Transverse colon (tissue), 4 donors: ENCODE data around the gene ZNF664. TPM values are rescaled to one million over a fixed set of nuclear protein-coding genes. Genes with fewer than 3 reads are reported as not detected.

Source experiments
- DNase-seq: peaks from one replicate; pipeline ENCODE4 v3.0.0-alpha.2; 2019
- H3K27ac ChIP-seq, 4 donors: fragments of 200-600 bp; sonication (generic); 2 replicates each; pipeline ENCODE4 v1.5.1; 2016 to 2018; ENCODE audit warnings: inconsistent platforms in 4 of 4
- H3K27me3 ChIP-seq: fragments of 200-600 bp; sonication (generic); 2 replicates; pipeline ENCODE4 v1.5.1; 2017; ENCODE audit warnings: inconsistent platforms
- H3K36me3 ChIP-seq, 4 donors: fragments of 200-600 bp; sonication (generic); 2 replicates each; pipeline ENCODE4 v1.5.1; 2017 to 2019; ENCODE audit warnings: inconsistent platforms in 4 of 4
- H3K4me1 ChIP-seq, 4 donors: fragments of 200-600 bp; sonication (generic); 2 replicates each; pipeline ENCODE4 v1.5.1; 2017 to 2020; ENCODE audit warnings: inconsistent platforms in 4 of 4
- H3K4me3 ChIP-seq, 4 donors: fragments of 200-600 bp; sonication (generic); 1 replicate in 1 of 4; 2 replicates in 3 of 4; pipeline versions ENCODE4 v1.5.1 to v1.6.1; 2017 to 2019; ENCODE audit warnings: inconsistent platforms in 4 of 4
- H3K9me3 ChIP-seq, 2 donors: fragments of 200-600 bp; sonication (generic); 2 replicates each; pipeline ENCODE4 v1.5.1; 2017 to 2019; ENCODE audit warnings: inconsistent platforms in 2 of 2
- EP300 ChIP-seq: sonication (generic); formaldehyde crosslinking; IDR thresholded peaks from one replicate; pipeline ENCODE4 v1.6.1; 2017; ENCODE audit warnings: antibody characterized with exemption, low read depth
- POLR2A ChIP-seq: fragments of 450-650 bp; IDR thresholded peaks from one replicate; pipeline ENCODE4 v1.6.1; 2016; ENCODE audit warnings: antibody characterized with exemption, mild to moderate bottlenecking, moderate library complexity
- POLR2AphosphoS5 ChIP-seq, 3 donors: sonication (generic); formaldehyde crosslinking; IDR thresholded peaks; one replicate each; pipeline ENCODE4 v1.6.1; 2016; ENCODE audit warnings: antibody characterized with exemption in 3 of 3
- WGBS, 2 donors: methylation state at CpG; one replicate each; pipeline ENCODE4 v1.1.5; 2018; ENCODE audit warnings: low coverage in 1 of 2; 5-methylcytosine and 5-hydroxymethylcytosine counted together
- in situ Hi-C, 4 donors: fragments of 200-750 bp; cut with MboI; loops; one replicate each; pipeline versions ENCODE4 v1.15.0 to v1.15.1; 2017; ENCODE audit warnings: low sequenced_read_pairs in 3 of 4, low pct_ligation_motif_present in 1 of 4, low pct_unique_long_range_greater_than_20kb in 1 of 4
- intact Hi-C: fragments of 100-400 bp; cut with DNase I; formaldehyde crosslinking; loops from one replicate; pipeline ENCODE4 v1.15.1; 2023; ENCODE audit warnings: low total_unique reads
- total RNA-seq, 4 donors: library from RNA; depleted of rRNA; stranded (reverse); fragments of >200 nt; gene quantifications; one replicate each; pipeline ENCODE4 v1.1.0, GENCODE V29; 2016
- TF ChIP-seq, protein P1 (sequence below), 5 experiments: fragments of 200-600 bp in 3 of 5; fragments of 450-650 bp in 2 of 5; sonication (generic) in 3 of 5; IDR thresholded peaks; 1 replicate in 2 of 5; 2 replicates in 3 of 5; pipeline ENCODE4 v1.5.1; 2016 to 2017; ENCODE audit warnings: antibody characterized with exemption in 5 of 5, inconsistent platforms in 3 of 5, mild to moderate bottlenecking in 2 of 5, moderate library complexity in 1 of 5

Gene ZNF664
- total RNA-seq, 4 donors from 2014 or later: 84.4 to 144 (median 103) TPM

DNA sequence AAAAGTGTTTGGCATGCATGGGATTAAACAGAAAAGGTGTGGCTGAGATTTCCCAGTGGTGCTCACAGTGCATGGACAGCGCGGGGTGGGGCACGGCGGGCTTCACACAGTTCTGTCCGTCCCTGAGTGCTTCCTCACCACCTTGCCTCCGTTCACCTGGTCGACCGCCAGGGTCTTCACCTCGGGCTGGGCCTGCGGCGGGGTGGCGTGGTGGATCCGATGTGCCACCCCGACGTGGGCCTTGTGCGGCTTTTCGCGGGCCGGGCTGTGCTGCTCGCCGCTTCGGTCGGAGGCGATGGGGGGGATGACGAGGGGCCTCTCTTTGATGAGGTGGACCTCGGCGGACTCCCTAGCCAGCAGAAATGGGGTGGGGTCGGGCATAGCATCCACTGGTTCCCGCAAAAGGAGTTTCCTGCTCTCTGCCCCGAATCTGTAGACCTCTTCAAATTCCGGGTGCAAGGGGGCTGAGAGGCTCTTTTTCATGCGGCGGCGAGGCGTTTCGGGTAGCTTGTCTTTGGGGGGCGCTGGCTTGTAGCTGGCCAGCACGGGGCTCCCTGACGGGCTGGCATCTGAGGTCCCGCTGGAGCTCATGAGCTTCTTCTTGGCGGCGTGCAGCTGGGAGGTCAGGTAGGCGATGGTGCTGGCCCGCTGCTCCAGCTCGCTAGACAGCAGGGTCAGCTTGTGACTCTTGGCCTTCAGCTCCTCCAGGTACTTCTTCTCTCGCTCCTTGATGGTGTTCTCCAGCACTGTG is 35.9 kb upstream of the ZNF664 start:
- in situ Hi-C loops (no loop called here), intact Hi-C loops (no loop called here)
- TF ChIP-seq, protein P1, sequence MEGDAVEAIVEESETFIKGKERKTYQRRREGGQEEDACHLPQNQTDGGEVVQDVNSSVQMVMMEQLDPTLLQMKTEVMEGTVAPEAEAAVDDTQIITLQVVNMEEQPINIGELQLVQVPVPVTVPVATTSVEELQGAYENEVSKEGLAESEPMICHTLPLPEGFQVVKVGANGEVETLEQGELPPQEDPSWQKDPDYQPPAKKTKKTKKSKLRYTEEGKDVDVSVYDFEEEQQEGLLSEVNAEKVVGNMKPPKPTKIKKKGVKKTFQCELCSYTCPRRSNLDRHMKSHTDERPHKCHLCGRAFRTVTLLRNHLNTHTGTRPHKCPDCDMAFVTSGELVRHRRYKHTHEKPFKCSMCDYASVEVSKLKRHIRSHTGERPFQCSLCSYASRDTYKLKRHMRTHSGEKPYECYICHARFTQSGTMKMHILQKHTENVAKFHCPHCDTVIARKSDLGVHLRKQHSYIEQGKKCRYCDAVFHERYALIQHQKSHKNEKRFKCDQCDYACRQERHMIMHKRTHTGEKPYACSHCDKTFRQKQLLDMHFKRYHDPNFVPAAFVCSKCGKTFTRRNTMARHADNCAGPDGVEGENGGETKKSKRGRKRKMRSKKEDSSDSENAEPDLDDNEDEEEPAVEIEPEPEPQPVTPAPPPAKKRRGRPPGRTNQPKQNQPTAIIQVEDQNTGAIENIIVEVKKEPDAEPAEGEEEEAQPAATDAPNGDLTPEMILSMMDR (IDR thresholded peaks at IDR 0.05): no peak
- TF ChIP-seq POLR2A (no peak), EP300 (no peak), POLR2AphosphoS5 (IDR thresholded peaks at IDR 0.05) (no peak)
- H3K4me1 ChIP-seq: no peaks in the 10 kb centered on the region
- DNase-seq: no peak
- no peaks in the 10 kb centered on the region for H3K27me3 ChIP-seq
- no peak overlapping the region for H3K4me3 ChIP-seq
- peaks cover 0 to 9% (median 1%) of the 10 kb centered on the region in 4 donors for H3K36me3 ChIP-seq
- WGBS, 2 donors: 67 to 95% methylated on average over 1 to 46 of the region's 46 CpGs
- no peak overlapping the region for H3K27ac ChIP-seq
- H3K9me3 ChIP-seq: no peaks in the 10 kb centered on the region

DNA sequence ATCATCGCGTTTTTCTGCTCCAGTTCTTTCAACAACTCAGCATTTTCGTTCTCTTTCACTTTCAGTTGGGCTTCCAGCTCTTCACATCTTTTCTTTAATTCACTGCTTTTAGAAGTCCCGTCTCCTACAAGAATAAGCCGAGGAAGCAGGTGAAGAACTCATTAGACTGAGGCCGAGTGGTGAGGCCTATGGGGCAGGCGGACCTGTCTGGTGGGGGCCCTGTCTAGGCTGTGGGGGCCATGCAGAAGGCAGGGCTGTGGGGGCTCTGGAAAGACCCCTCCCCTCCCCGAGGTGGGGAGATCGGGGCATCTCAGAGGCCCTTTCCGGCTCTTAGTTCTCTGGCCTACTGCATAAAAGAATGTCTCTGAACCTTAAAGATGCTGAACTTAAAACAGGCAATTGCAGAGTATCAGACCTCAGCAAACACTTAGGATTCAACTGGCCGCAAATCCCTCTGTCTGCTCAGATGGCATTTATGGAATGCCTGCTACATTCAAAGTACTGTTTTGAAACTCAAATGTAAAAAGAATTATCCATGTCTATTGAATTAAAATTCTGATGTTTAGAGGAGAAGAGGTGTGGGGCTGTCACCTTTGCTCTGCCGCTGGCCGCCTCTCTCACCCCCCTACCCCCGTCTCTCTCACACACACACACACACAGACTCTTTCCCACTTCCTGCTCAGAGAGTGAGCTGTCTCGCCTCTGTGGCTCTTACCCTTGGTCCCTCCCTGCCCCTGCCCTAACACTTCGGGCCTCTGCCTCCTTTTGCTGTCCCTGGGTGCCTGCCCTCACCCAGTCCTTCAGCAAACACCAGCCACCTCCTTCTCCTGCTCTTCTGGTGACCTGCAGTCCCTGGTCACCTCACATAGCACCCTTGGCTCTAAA is 35.1 kb upstream of the ZNF664 start:
- intact Hi-C loops (no loop called here), in situ Hi-C loops (no loop called here)
- no peak for DNase-seq
- TF ChIP-seq, protein P1 (IDR thresholded peaks at IDR 0.05): no peak
- no peak for TF ChIP-seq EP300
- no peak for TF ChIP-seq POLR2A
- TF ChIP-seq POLR2AphosphoS5 (IDR thresholded peaks at IDR 0.05): no peak
- no peaks in the 10 kb centered on the region for H3K9me3 ChIP-seq
- H3K27me3 ChIP-seq: no peaks in the 10 kb centered on the region
- peaks cover 0 to 12% (median 1%) of the 10 kb centered on the region in 4 donors for H3K36me3 ChIP-seq
- no peaks in the 10 kb centered on the region for H3K4me1 ChIP-seq
- WGBS, 2 donors: 66 to 70% methylated on average over 12 to 16 of the region's 16 CpGs
- H3K4me3 ChIP-seq: no peak overlapping the region
- H3K27ac ChIP-seq: no peak overlapping the region

DNA sequence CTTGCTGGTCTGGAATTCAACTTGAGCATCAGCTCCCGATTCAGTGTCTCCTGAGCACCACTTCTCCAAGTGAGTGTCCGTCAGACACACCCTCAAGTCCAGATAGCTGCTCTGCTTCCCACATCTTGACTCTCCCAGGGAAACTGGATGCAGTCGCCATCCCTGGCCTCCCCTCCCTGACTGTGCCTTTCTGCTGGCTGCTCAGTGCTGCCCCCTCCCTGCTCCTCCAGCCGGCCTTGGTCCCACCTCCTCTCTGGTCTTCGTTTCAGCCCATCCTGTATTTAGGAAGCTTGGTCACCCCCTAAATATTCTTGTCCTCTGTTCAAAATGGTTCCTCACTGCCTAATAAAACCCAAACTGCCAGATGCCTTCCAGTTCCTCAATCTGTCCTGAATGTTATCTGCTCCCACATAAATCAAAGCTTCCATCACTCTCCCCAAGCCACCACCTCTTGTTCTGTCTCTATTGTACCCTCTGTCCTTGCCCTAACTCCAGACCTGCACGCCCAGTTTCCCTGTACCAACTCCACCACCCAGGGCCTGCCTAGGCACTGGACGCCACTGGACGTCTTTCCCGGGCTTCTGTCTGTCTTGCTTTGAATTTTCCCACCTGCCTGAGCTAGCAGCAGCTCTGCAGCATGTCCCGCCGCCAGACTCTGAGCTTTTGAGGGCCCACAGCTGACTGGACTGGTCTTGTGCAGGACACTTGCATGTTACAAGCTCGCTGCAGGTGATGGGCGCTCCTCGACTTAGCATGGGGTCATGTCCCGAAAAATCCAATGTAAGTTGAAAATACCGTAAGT is 34.1 kb upstream of the ZNF664 start:
- intact Hi-C loops: no loop called here
- in situ Hi-C loops: no loop called here
- H3K4me1 ChIP-seq: no peaks in the 10 kb centered on the region
- TF ChIP-seq POLR2A: no peak
- TF ChIP-seq, protein P1 (IDR thresholded peaks at IDR 0.05): peak in 2 of 5 experiments; percentile 12
- H3K27ac ChIP-seq: no peak overlapping the region
- H3K4me3 ChIP-seq: no peak overlapping the region
- no peak for DNase-seq
- H3K27me3 ChIP-seq: no peaks in the 10 kb centered on the region
- H3K36me3 ChIP-seq: peaks cover 0 to 12% (median 1%) of the 10 kb centered on the region in 4 donors
- no peaks in the 10 kb centered on the region for H3K9me3 ChIP-seq
- WGBS, 2 donors: 76 to 90% methylated on average over 8 to 16 of the region's 16 CpGs
